Measurements from ENCODE around the gene C21orf58. TPM values are rescaled to one million over a fixed set of nuclear protein-coding genes. Genes with fewer than 3 reads are reported as not detected.

Gene C21orf58
- total and polyA plus RNA-seq, 2 experiments from 2014 or later: 17.7 to 23.9 TPM

DNA sequence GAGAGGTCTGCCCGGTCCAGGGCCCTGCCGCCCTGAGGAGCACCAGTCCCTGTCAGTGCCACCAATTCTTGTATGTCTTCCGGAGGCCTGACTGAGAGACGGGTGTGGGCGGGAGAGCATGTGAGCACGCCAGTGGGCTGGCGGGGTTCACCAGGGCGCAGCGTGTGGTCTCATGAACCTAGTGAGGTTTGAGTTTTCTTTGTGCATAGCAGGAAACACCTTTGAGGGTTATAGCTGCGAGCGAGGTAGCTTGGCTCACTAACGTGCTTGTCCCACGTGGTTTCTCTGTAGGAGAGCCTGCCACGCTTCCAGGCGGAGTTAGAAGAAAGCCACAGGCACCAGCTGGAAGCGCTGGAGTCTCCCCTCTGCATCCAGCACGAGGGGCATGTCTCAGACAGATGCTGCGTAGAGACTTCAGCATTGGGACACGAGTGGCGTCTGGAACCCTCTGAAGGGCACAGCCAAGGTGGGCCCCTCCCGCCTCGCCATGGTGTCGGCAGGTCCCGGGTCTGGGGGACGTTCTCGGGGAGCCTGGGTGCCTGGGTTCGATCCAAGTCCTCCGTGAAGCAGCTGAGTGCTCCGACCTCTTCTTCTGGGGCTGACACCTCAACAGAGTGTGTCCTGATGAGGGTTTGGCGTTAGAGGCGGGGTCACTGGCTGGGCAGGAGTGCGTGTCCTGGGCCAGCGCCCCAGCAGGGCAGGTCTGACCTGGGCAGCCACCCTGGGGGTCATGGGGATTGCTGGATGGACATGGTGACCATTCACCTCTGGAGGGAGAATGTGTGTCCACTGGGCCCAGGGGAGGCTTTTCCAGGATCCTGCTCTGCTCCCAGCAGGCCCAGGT is 31.7 kb upstream of the C21orf58 start:
- ATAC-seq: no peak
- Histone ChIP-seq H3K79me2 (replicated peaks; ENCODE audit: insufficient read depth) (no peaks in the 10 kb centered on the region), H3K4me3 (no peak overlapping the region), H3K4me1 (ENCODE audit: insufficient read depth) (no peaks in the 10 kb centered on the region), H4K20me1 (replicated peaks; ENCODE audit: insufficient read depth) (no peaks in the 10 kb centered on the region; the same call in 1 of the 2 replicates), H3F3A (replicated peaks; ENCODE audit: low read depth) (no peaks in the 10 kb centered on the region), H3K9me2 (ENCODE audit: insufficient read depth) (no peaks in the 10 kb centered on the region), H3K27me3 (ENCODE audit: insufficient read depth) (no peaks in the 10 kb centered on the region), H2AFZ (no peak overlapping the region), H3K36me3 (ENCODE audit: insufficient read depth) (peaks cover 13% of the 10 kb centered on the region), H3K4me2 (no peak overlapping the region), H3K27ac (ENCODE audit: low read depth) (no peak overlapping the region)
- Mint-ChIP-seq H3K9me3 (no peaks in the 10 kb centered on the region), H3K4me1 (no peaks in the 10 kb centered on the region), H3K36me3 (ENCODE audit: low read depth) (peaks cover 58% of the 10 kb centered on the region), H3K27me3 (ENCODE audit: insufficient read depth, low read depth, poor library complexity) (peaks cover 12% of the 10 kb centered on the region), H3K27ac (no peak overlapping the region), H3K4me3 (no peak overlapping the region)
- TF ChIP-seq CTCF (conservative IDR thresholded peaks at IDR 0.05; ENCODE audit: low read depth in 2 of 2): no peak
- no peak for TF ChIP-seq CREB1 (CRISPR knock-in tag; IDR thresholded peaks at IDR 0.05; ENCODE audit: low read depth)
- TF ChIP-seq EZH2phosphoT487 (IDR thresholded peaks at IDR 0.05; ENCODE audit: unreplicated experiment): no peak
- no peak for TF ChIP-seq JUNB (IDR thresholded peaks at IDR 0.05; ENCODE audit: unreplicated experiment)
- TF ChIP-seq REST (IDR thresholded peaks at IDR 0.05; ENCODE audit: unreplicated experiment): no peak
- no peak for TF ChIP-seq POLR2AphosphoS5 (IDR thresholded peaks at IDR 0.05; ENCODE audit: low read depth)
- TF ChIP-seq, protein P1, sequence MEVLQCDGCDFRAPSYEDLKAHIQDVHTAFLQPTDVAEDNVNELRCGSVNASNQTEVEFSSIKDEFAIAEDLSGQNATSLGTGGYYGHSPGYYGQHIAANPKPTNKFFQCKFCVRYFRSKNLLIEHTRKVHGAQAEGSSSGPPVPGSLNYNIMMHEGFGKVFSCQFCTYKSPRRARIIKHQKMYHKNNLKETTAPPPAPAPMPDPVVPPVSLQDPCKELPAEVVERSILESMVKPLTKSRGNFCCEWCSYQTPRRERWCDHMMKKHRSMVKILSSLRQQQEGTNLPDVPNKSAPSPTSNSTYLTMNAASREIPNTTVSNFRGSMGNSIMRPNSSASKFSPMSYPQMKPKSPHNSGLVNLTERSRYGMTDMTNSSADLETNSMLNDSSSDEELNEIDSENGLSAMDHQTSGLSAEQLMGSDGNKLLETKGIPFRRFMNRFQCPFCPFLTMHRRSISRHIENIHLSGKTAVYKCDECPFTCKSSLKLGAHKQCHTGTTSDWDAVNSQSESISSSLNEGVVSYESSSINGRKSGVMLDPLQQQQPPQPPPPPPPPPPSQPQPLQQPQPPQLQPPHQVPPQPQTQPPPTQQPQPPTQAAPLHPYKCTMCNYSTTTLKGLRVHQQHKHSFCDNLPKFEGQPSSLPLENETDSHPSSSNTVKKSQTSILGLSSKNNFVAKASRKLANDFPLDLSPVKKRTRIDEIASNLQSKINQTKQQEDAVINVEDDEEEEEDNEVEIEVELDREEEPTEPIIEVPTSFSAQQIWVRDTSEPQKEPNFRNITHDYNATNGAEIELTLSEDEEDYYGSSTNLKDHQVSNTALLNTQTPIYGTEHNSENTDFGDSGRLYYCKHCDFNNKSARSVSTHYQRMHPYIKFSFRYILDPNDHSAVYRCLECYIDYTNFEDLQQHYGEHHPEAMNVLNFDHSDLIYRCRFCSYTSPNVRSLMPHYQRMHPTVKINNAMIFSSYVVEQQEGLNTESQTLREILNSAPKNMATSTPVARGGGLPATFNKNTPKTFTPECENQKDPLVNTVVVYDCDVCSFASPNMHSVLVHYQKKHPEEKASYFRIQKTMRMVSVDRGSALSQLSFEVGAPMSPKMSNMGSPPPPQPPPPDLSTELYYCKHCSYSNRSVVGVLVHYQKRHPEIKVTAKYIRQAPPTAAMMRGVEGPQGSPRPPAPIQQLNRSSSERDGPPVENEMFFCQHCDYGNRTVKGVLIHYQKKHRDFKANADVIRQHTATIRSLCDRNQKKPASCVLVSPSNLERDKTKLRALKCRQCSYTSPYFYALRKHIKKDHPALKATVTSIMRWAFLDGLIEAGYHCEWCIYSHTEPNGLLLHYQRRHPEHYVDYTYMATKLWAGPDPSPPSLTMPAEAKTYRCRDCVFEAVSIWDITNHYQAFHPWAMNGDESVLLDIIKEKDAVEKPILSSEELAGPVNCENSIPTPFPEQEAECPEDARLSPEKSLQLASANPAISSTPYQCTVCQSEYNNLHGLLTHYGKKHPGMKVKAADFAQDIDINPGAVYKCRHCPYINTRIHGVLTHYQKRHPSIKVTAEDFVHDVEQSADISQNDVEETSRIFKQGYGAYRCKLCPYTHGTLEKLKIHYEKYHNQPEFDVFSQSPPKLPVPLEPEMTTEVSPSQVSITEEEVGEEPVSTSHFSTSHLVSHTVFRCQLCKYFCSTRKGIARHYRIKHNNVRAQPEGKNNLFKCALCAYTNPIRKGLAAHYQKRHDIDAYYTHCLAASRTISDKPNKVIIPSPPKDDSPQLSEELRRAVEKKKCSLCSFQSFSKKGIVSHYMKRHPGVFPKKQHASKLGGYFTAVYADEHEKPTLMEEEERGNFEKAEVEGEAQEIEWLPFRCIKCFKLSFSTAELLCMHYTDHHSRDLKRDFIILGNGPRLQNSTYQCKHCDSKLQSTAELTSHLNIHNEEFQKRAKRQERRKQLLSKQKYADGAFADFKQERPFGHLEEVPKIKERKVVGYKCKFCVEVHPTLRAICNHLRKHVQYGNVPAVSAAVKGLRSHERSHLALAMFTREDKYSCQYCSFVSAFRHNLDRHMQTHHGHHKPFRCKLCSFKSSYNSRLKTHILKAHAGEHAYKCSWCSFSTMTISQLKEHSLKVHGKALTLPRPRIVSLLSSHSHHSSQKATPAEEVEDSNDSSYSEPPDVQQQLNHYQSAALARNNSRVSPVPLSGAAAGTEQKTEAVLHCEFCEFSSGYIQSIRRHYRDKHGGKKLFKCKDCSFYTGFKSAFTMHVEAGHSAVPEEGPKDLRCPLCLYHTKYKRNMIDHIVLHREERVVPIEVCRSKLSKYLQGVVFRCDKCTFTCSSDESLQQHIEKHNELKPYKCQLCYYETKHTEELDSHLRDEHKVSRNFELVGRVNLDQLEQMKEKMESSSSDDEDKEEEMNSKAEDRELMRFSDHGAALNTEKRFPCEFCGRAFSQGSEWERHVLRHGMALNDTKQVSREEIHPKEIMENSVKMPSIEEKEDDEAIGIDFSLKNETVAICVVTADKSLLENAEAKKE (CRISPR knock-in tag; IDR thresholded peaks at IDR 0.05): no peak
- TF ChIP-seq ZNF114 (CRISPR knock-in tag; IDR thresholded peaks at IDR 0.05): no peak
- TF ChIP-seq, protein P2, sequence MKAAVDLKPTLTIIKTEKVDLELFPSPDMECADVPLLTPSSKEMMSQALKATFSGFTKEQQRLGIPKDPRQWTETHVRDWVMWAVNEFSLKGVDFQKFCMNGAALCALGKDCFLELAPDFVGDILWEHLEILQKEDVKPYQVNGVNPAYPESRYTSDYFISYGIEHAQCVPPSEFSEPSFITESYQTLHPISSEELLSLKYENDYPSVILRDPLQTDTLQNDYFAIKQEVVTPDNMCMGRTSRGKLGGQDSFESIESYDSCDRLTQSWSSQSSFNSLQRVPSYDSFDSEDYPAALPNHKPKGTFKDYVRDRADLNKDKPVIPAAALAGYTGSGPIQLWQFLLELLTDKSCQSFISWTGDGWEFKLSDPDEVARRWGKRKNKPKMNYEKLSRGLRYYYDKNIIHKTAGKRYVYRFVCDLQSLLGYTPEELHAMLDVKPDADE (IDR thresholded peaks at IDR 0.05): no peak
- no peak for TF ChIP-seq NANOG (IDR thresholded peaks at IDR 0.05; ENCODE audit: borderline replicate concordance)
- no peak for TF ChIP-seq EZH2 (IDR thresholded peaks at IDR 0.05; ENCODE audit: low read depth, unreplicated experiment)
- no peak for TF ChIP-seq STAT1 (IDR thresholded peaks at IDR 0.05; ENCODE audit: unreplicated experiment)
- no peak for TF ChIP-seq ZNF331 (CRISPR knock-in tag; IDR thresholded peaks at IDR 0.05; ENCODE audit: low read depth)
- DNase-seq (ENCODE audit: low spot score): no peak

All from GM23338 (cell line).